Mammary epithelial cell (primary cell): ENCODE data around the gene COL23A1.

Source experiments
- EZH2 ChIP-seq: IDR thresholded peaks from 2 replicates; pipeline ENCODE4 v1.6.1; 2012; ENCODE audit warnings: low read length, inconsistent platforms, borderline replicate concordance
- TF ChIP-seq, protein P1 (sequence below), 2 donors: IDR thresholded peaks in 1 of 2; conservative IDR thresholded peaks in 1 of 2; 2 replicates each; pipeline ENCODE4 v1.5.1; 2011 to 2012; ENCODE audit warnings: inconsistent platforms in 2 of 2, low read length in 2 of 2, mild to moderate bottlenecking in 2 of 2, control low read depth in 1 of 2, low read depth in 1 of 2; ENCODE audit not compliant: insufficient read depth in 1 of 2; ENCODE audit errors: extremely low read depth in 1 of 2

DNA sequence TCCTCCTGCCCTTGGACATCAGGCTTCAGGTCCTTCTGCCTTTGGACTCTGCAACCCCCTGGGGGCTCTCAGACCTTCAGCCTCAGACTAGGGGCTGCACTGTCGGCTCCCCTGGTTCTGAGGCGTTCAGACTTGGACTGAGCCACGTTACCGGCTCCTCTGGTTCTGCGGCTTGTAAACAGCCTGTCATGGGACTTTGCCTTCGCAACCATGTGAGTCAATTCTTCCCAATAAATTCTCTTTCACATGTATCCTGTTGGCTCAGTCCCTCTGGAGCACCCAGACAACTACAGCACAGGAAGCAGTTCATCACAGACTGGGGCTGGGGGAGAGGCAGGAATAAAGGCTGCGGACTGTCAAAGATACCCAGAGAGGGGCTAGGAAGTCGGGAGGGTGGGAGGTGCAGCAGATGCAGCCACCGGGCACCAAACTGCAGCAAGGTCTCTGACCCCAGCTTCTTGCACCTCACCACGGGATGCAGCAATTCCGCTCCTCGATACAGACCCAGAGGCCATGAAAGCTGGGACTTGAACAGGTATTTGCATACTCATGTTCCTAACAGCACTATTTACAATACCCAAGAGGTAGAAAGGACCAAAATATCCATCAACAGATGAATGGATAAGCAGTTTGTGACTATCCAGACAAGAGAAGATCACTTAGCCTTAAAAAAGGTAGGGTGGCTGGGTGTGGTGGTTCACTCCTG, 100.8 kb downstream of the COL23A1 start:
- TF ChIP-seq, protein P1, sequence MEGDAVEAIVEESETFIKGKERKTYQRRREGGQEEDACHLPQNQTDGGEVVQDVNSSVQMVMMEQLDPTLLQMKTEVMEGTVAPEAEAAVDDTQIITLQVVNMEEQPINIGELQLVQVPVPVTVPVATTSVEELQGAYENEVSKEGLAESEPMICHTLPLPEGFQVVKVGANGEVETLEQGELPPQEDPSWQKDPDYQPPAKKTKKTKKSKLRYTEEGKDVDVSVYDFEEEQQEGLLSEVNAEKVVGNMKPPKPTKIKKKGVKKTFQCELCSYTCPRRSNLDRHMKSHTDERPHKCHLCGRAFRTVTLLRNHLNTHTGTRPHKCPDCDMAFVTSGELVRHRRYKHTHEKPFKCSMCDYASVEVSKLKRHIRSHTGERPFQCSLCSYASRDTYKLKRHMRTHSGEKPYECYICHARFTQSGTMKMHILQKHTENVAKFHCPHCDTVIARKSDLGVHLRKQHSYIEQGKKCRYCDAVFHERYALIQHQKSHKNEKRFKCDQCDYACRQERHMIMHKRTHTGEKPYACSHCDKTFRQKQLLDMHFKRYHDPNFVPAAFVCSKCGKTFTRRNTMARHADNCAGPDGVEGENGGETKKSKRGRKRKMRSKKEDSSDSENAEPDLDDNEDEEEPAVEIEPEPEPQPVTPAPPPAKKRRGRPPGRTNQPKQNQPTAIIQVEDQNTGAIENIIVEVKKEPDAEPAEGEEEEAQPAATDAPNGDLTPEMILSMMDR (conservative IDR thresholded peaks at IDR 0.05 in 1 of 2, IDR thresholded peaks at IDR 0.05 in 1 of 2; ENCODE audit: extremely low read depth in 1 of 2, insufficient read depth in 1 of 2, low read depth in 1 of 2, low read length in 2 of 2): no peak
- no peak for TF ChIP-seq EZH2
